SK-N-SH (cell line): Measurements from ENCODE around the gene CBLB. TPM values are rescaled to one million over a fixed set of nuclear protein-coding genes. Genes with fewer than 3 reads are reported as not detected.

ENCODE experiments used
- CTCF ChIA-PET: fragments of 300-600, 350-600 bp; formaldehyde crosslinking; extraction: SDS; loops from one replicate; lab custom pipeline; 2021; lab: Yijun Ruan, JAX
- POLR2A ChIA-PET: fragments of 350-600 bp; sonication (Branson Sonifier 250); formaldehyde crosslinking; extraction: SDS; loops from one replicate; lab custom pipeline; 2020; ENCODE audit warnings: antibody characterized with exemption, inconsistent platforms; lab: Yijun Ruan, JAX
- DNase-seq: peaks from one replicate; pipeline ENCODE4 v3.0.0; 2012
- H2AFZ ChIP-seq: fragments of 200-600 bp; sonication (generic); 2 replicates; pipeline ENCODE4 v1.8.1; 2016; ENCODE audit warnings: antibody characterized with exemption, mild to moderate bottlenecking, low read depth
- H3F3A ChIP-seq: fragments of 200-600 bp; sonication (generic); replicated peaks from 2 replicates; pipeline ENCODE3; 2016; ENCODE audit warnings: antibody characterized with exemption, mild to moderate bottlenecking; ENCODE audit not compliant: insufficient read depth
- H3K27ac ChIP-seq, 2 experiments: fragments of 200-500 bp in 1 of 2; fragments of 200-600 bp in 1 of 2; sonication (Bioruptor generic) in 1 of 2; sonication (generic), shearing (Covaris generic) in 1 of 2; 2 replicates each; pipeline versions ENCODE4 v1.5.1 to v1.6.1; 2014 to 2016; ENCODE audit warnings: low read depth in 2 of 2, inconsistent platforms in 1 of 2, low read length in 1 of 2, mild to moderate bottlenecking in 1 of 2, mixed read lengths in 1 of 2
- H3K27me3 ChIP-seq: fragments of 200-600 bp; sonication (generic), shearing (Covaris generic); 2 replicates; pipeline ENCODE4 v1.6.1; 2016; ENCODE audit warnings: mixed run types; ENCODE audit not compliant: insufficient read depth
- H3K36me3 ChIP-seq, 2 experiments: fragments of 200-500 bp in 1 of 2; fragments of 200-600 bp in 1 of 2; sonication (Bioruptor generic) in 1 of 2; sonication (generic) in 1 of 2; replicated peaks in 1 of 2; 2 replicates each; pipeline versions ENCODE3 to v1.5.1; 2014 to 2016; ENCODE audit warnings: low read length in 1 of 2, mild to moderate bottlenecking in 1 of 2; ENCODE audit not compliant: insufficient read depth in 2 of 2, control insufficient read depth in 1 of 2
- H3K4me1 ChIP-seq, 2 experiments: fragments of 200-500 bp in 1 of 2; fragments of 200-600 bp in 1 of 2; sonication (Bioruptor generic) in 1 of 2; sonication (generic), shearing (Covaris generic) in 1 of 2; 2 replicates each; pipeline versions ENCODE4 v1.5.1 to v1.6.1; 2014 to 2016; ENCODE audit warnings: low read depth in 1 of 2, low read length in 1 of 2, mixed run types in 1 of 2; ENCODE audit not compliant: insufficient read depth in 2 of 2, control insufficient read depth in 1 of 2
- H3K4me2 ChIP-seq: fragments of 200-600 bp; sonication (generic), shearing (Covaris generic); 2 replicates; pipeline ENCODE4 v1.6.1; 2017; ENCODE audit warnings: mixed run types
- H3K4me3 ChIP-seq, 2 experiments: fragments of 200-500 bp in 1 of 2; fragments of 200-600 bp in 1 of 2; sonication (Bioruptor generic) in 1 of 2; sonication (generic), shearing (Covaris generic) in 1 of 2; 2 replicates each; pipeline versions ENCODE4 v1.5.1 to v1.8.1; 2014 to 2016; ENCODE audit warnings: low read depth in 2 of 2, inconsistent platforms in 1 of 2, low read length in 1 of 2, mild to moderate bottlenecking in 1 of 2, mixed read lengths in 1 of 2, moderate library complexity in 1 of 2
- H3K79me2 ChIP-seq: fragments of 200-600 bp; sonication (generic); 2 replicates; pipeline ENCODE4 v1.8.1; 2017; ENCODE audit warnings: mild to moderate bottlenecking; ENCODE audit not compliant: insufficient read depth
- H3K9ac ChIP-seq: fragments of 200-600 bp; sonication (generic); 2 replicates; pipeline ENCODE4 v1.6.1; 2017; ENCODE audit warnings: mixed run types
- H3K9me2 ChIP-seq: fragments of 200-600 bp; sonication (generic); 2 replicates; pipeline ENCODE4 v1.6.1; 2017; ENCODE audit warnings: mixed run types
- H3K9me3 ChIP-seq: fragments of 200-600 bp; sonication (generic); 2 replicates; pipeline ENCODE4 v1.6.1; 2017; ENCODE audit warnings: mixed run types, mild to moderate bottlenecking, moderate library complexity
- H4K20me1 ChIP-seq: fragments of 200-600 bp; sonication (generic); 2 replicates; pipeline ENCODE4 v1.6.1; 2017; ENCODE audit warnings: mild to moderate bottlenecking, mixed run types; ENCODE audit not compliant: insufficient read depth
- CHD2 ChIP-seq: fragments of 150-350 bp; IDR thresholded peaks from 2 replicates; pipeline ENCODE4 v1.6.1; 2018; ENCODE audit warnings: low read length; ENCODE audit not compliant: partially characterized antibody
- FOSL2 ChIP-seq: IDR thresholded peaks from 2 replicates; pipeline ENCODE4 v1.4.0; 2012; ENCODE audit warnings: low read depth, mild to moderate bottlenecking, moderate library complexity, borderline replicate concordance
- FOXJ3 ChIP-seq: sonication (generic); formaldehyde crosslinking; IDR thresholded peaks from 2 replicates; pipeline ENCODE4 v1.5.1; 2020; ENCODE audit warnings: mild to moderate bottlenecking, missing genetic modification reagents
- FOXM1 ChIP-seq: IDR thresholded peaks from 2 replicates; pipeline ENCODE4 v1.4.0; 2012; ENCODE audit warnings: low read depth, mild to moderate bottlenecking
- GABPA ChIP-seq: IDR thresholded peaks from 2 replicates; pipeline ENCODE4 v1.4.0; 2012; ENCODE audit warnings: low read depth, mild to moderate bottlenecking
- IRF3 ChIP-seq: fragments of 150-350 bp; IDR thresholded peaks from 2 replicates; pipeline ENCODE4 v1.6.1; 2016; ENCODE audit warnings: mild to moderate bottlenecking, low read depth, low read length
- JUND ChIP-seq: IDR thresholded peaks from 2 replicates; pipeline ENCODE4 v1.4.0; 2012
- MAX ChIP-seq: IDR thresholded peaks from 2 replicates; pipeline ENCODE4 v1.4.0; 2012; ENCODE audit warnings: low read depth
- NFIC ChIP-seq: IDR thresholded peaks from 2 replicates; pipeline ENCODE4 v1.4.0; 2012; ENCODE audit warnings: borderline replicate concordance
- NRF1 ChIP-seq: IDR thresholded peaks from 2 replicates; pipeline ENCODE4 v1.6.1; 2012; ENCODE audit warnings: low read depth, mild to moderate bottlenecking, low read length
- PBX3 ChIP-seq: IDR thresholded peaks from 2 replicates; pipeline ENCODE4; 2012
- POLR2AphosphoS5 ChIP-seq: IDR thresholded peaks from 2 replicates; pipeline ENCODE4 v1.6.1; 2012; ENCODE audit warnings: low read depth, low read length
- RAD21 ChIP-seq: IDR thresholded peaks from 2 replicates; pipeline ENCODE4 v1.6.1; 2012; ENCODE audit warnings: mild to moderate bottlenecking, low read length
- REST ChIP-seq: IDR thresholded peaks from 2 replicates; pipeline ENCODE4 v1.6.1; 2012; ENCODE audit warnings: mild to moderate bottlenecking, low read depth, low read length, moderate library complexity
- RFX5 ChIP-seq: IDR thresholded peaks from 2 replicates; pipeline ENCODE4 v1.6.1; 2012; ENCODE audit warnings: mild to moderate bottlenecking, improper control_type of control experiment, low read length
- SIN3A ChIP-seq: IDR thresholded peaks from 2 replicates; pipeline ENCODE4 v1.6.1; 2012; ENCODE audit warnings: low read depth, mild to moderate bottlenecking, low read length, moderate library complexity, borderline replicate concordance
- SMC3 ChIP-seq: IDR thresholded peaks from 2 replicates; pipeline ENCODE4 v1.6.1; 2012; ENCODE audit warnings: low read depth, low read length, improper control_type of control experiment
- TAF1 ChIP-seq: IDR thresholded peaks from 2 replicates; pipeline ENCODE4 v1.6.1; 2012; ENCODE audit warnings: low read depth, mild to moderate bottlenecking, low read length, moderate library complexity, borderline replicate concordance
- TEAD4 ChIP-seq: IDR thresholded peaks from 2 replicates; pipeline ENCODE4 v1.4.0; 2012; ENCODE audit warnings: mild to moderate bottlenecking, borderline replicate concordance; ENCODE audit not compliant: insufficient read depth
- USF1 ChIP-seq: IDR thresholded peaks from 2 replicates; pipeline ENCODE4 v1.4.0; 2012; ENCODE audit warnings: low read depth, borderline replicate concordance
- USF2 ChIP-seq: fragments of 150-350 bp; IDR thresholded peaks from 2 replicates; pipeline ENCODE4 v1.6.1; 2017; ENCODE audit warnings: antibody characterized with exemption, low read length, low read depth, borderline replicate concordance
- YY1 ChIP-seq: IDR thresholded peaks from 2 replicates; pipeline ENCODE4 v1.4.0; 2012; ENCODE audit warnings: low read depth, mild to moderate bottlenecking
- ZBTB33 ChIP-seq: IDR thresholded peaks from 2 replicates; pipeline ENCODE4 v1.4.0; 2012; ENCODE audit warnings: low read depth, borderline replicate concordance
- WGBS: methylation state at CpG from one replicate; pipeline ENCODE4 v1.1.6; 2017; ENCODE audit warnings: low lambda C conversion rate; 5-methylcytosine and 5-hydroxymethylcytosine counted together
- polyA plus RNA-seq, 3 experiments: library from polyadenylated mRNA; depleted of rRNA; stranded (reverse); fragments of >200 nt; gene quantifications; 2 replicates each; pipeline ENCODE4 v1.2.3, GENCODE V29; 2012

Gene CBLB
- polyA plus RNA-seq, 1 of the 3 experiments (the other 2 are of a cell fraction): 4.4 TPM

GRCh38 chr3:105639131-105639530 is 229.7 kb downstream of the CBLB start:
- POLR2A ChIA-PET: no interaction called here
- Histone ChIP-seq H3K9ac (no peak overlapping the region), H3K36me3 (no peaks in the 10 kb centered on the region), H3K27me3 (no peaks in the 10 kb centered on the region), H3K9me3 (no peaks in the 10 kb centered on the region), H3K79me2 (no peaks in the 10 kb centered on the region), H3K27ac (peak overlapping the region in 1 of 2 experiments; percentile 64; a peak in 1 of 4 replicates), H3K4me3 (no peak overlapping the region), H3F3A (no peaks in the 10 kb centered on the region), H2AFZ (no peak overlapping the region), H3K4me1 (peaks cover 0 to 14% of the 10 kb centered on the region in 2 experiments; a peak in 2 of 4 replicates), H4K20me1 (no peaks in the 10 kb centered on the region), H3K4me2 (no peak overlapping the region), H3K9me2 (no peaks in the 10 kb centered on the region)
- peak; percentile 42 for DNase-seq
- WGBS: 54% methylated on average over 2 of the region's 2 CpGs
- CTCF ChIA-PET: interaction anchor here (0.6 to 0.8 kb wide), 2 partner anchors 46 to 1022 kb away, joined by 3 read pairs; no protein-coding TSS in a partner anchor
- no peak for TF ChIP-seq JUND
- no peak for TF ChIP-seq NRF1
- TF ChIP-seq FOXJ3 (CRISPR knock-in tag): 0 out of 2 replicates have a peak, but pooled peaks have one; percentile 30
- TF ChIP-seq GABPA: no peak
- no peak for TF ChIP-seq MAX
- TF ChIP-seq TAF1: no peak
- no peak for TF ChIP-seq ZBTB33
- no peak for TF ChIP-seq IRF3
- peak; percentile 65 for TF ChIP-seq CHD2
- no peak for TF ChIP-seq SIN3A
- no peak for TF ChIP-seq USF1
- no peak for TF ChIP-seq FOXM1
- no peak for TF ChIP-seq RFX5
- TF ChIP-seq USF2: no peak
- no peak for TF ChIP-seq RAD21
- TF ChIP-seq PBX3: no peak
- TF ChIP-seq FOSL2: no peak
- TF ChIP-seq SMC3: no peak
- no peak for TF ChIP-seq NFIC
- TF ChIP-seq REST: no peak
- TF ChIP-seq TEAD4: no peak
- TF ChIP-seq POLR2AphosphoS5: no peak
- TF ChIP-seq YY1: no peak
